Measurements from ENCODE around the gene EML1.

Gene EML1

GRCh38 chr14:99983251-99984015, 190.2 kb downstream of the EML1 start:
- H2BK15ac ChIP-seq (replicated peaks; ENCODE audit: low read depth), result no peak overlapping the region
- H3K23ac ChIP-seq (ENCODE audit: low read length), result no peak overlapping the region
- no peak overlapping the region for H4K5ac ChIP-seq (ENCODE audit: low read length)
- no peak overlapping the region for H3K4me3 ChIP-seq (ENCODE audit: low read length)
- no peak overlapping the region for H3K4me2 ChIP-seq (ENCODE audit: low read length)
- H3K4ac ChIP-seq (ENCODE audit: low read depth, low read length), result no peak overlapping the region
- H4K8ac ChIP-seq (ENCODE audit: low read depth, low read length), result no peak overlapping the region
- no peak overlapping the region for H2BK5ac ChIP-seq (ENCODE audit: low read length)
- no peak overlapping the region for H3K27ac ChIP-seq (ENCODE audit: low read depth, low read length)
- peaks cover 2% of the 10 kb centered on the region for H3K79me1 ChIP-seq (ENCODE audit: low read length)
- no peak for DNase-seq
- H2AK5ac ChIP-seq (ENCODE audit: low read length), result no peak overlapping the region
- no peak overlapping the region for H3K56ac ChIP-seq (ENCODE audit: low read length)
- H3K4me1 ChIP-seq (ENCODE audit: control insufficient read depth, low read depth, low read length), result no peaks in the 10 kb centered on the region
- H3K27me3 ChIP-seq (ENCODE audit: insufficient read depth, low read length, poor library complexity), result no peaks in the 10 kb centered on the region
- H3K9ac ChIP-seq (ENCODE audit: low read length), result no peak overlapping the region
- no peak overlapping the region for H3K18ac ChIP-seq (ENCODE audit: low read length)
- H3K36me3 ChIP-seq (ENCODE audit: control insufficient read depth, insufficient read depth, low read length), result no peaks in the 10 kb centered on the region
- peaks cover 3% of the 10 kb centered on the region for H3K79me2 ChIP-seq (ENCODE audit: control insufficient read depth, insufficient read depth, low read length)
- no CpG with 5 or more reads among the region's 4 CpGs for WGBS (ENCODE audit: extremely low coverage, insufficient coverage, low lambda C conversion rate)
- H2BK120ac ChIP-seq (ENCODE audit: low read depth, low read length), result no peak overlapping the region

GRCh38 chr14:99984036-99984435, 190.8 kb downstream of the EML1 start:
- H3K18ac ChIP-seq (ENCODE audit: low read length), result no peak overlapping the region
- H3K9ac ChIP-seq (ENCODE audit: low read length), result no peak overlapping the region
- no peak overlapping the region for H4K8ac ChIP-seq (ENCODE audit: low read depth, low read length)
- no peak overlapping the region for H3K4ac ChIP-seq (ENCODE audit: low read depth, low read length)
- H2AK5ac ChIP-seq (ENCODE audit: low read length), result no peak overlapping the region
- H3K23ac ChIP-seq (ENCODE audit: low read length), result no peak overlapping the region
- no peaks in the 10 kb centered on the region for H3K4me1 ChIP-seq (ENCODE audit: control insufficient read depth, low read depth, low read length)
- H3K79me2 ChIP-seq (ENCODE audit: control insufficient read depth, insufficient read depth, low read length), result peaks cover 3% of the 10 kb centered on the region
- no peak overlapping the region for H3K4me3 ChIP-seq (ENCODE audit: low read length)
- no peak for DNase-seq
- H2BK15ac ChIP-seq (replicated peaks; ENCODE audit: low read depth), result no peak overlapping the region
- no peak overlapping the region for H4K5ac ChIP-seq (ENCODE audit: low read length)
- no CpG with 5 or more reads among the region's 3 CpGs for WGBS (ENCODE audit: extremely low coverage, insufficient coverage, low lambda C conversion rate)
- no peaks in the 10 kb centered on the region for H3K27me3 ChIP-seq (ENCODE audit: insufficient read depth, low read length, poor library complexity)
- no peak overlapping the region for H3K27ac ChIP-seq (ENCODE audit: low read depth, low read length)
- no peak overlapping the region for H2BK5ac ChIP-seq (ENCODE audit: low read length)
- no peak overlapping the region for H3K56ac ChIP-seq (ENCODE audit: low read length)
- peaks cover 2% of the 10 kb centered on the region for H3K79me1 ChIP-seq (ENCODE audit: low read length)
- H2BK120ac ChIP-seq (ENCODE audit: low read depth, low read length), result no peak overlapping the region
- no peaks in the 10 kb centered on the region for H3K36me3 ChIP-seq (ENCODE audit: control insufficient read depth, insufficient read depth, low read length)
- H3K4me2 ChIP-seq (ENCODE audit: low read length), result no peak overlapping the region

- H2BK5ac ChIP-seq (ENCODE audit: low read length), result no peak overlapping the region
- WGBS (ENCODE audit: extremely low coverage, insufficient coverage, low lambda C conversion rate), result no CpG with 5 or more reads among the region's 2 CpGs
- no peak overlapping the region for H3K56ac ChIP-seq (ENCODE audit: low read length)
- H3K4ac ChIP-seq (ENCODE audit: low read depth, low read length), result no peak overlapping the region
- H3K4me2 ChIP-seq (ENCODE audit: low read length), result no peak overlapping the region
- H3K27ac ChIP-seq (ENCODE audit: low read depth, low read length), result no peak overlapping the region
- no peak overlapping the region for H3K4me3 ChIP-seq (ENCODE audit: low read length)
- no peak overlapping the region for H4K8ac ChIP-seq (ENCODE audit: low read depth, low read length)
- H3K27me3 ChIP-seq (ENCODE audit: insufficient read depth, low read length, poor library complexity), result no peaks in the 10 kb centered on the region
- no peaks in the 10 kb centered on the region for H3K36me3 ChIP-seq (ENCODE audit: control insufficient read depth, insufficient read depth, low read length)
- H2BK15ac ChIP-seq (replicated peaks; ENCODE audit: low read depth), result no peak overlapping the region
- no peaks in the 10 kb centered on the region for H3K4me1 ChIP-seq (ENCODE audit: control insufficient read depth, low read depth, low read length)
- peaks cover 3% of the 10 kb centered on the region for H3K79me2 ChIP-seq (ENCODE audit: control insufficient read depth, insufficient read depth, low read length)
- no peak overlapping the region for H2BK120ac ChIP-seq (ENCODE audit: low read depth, low read length)
- H3K18ac ChIP-seq (ENCODE audit: low read length), result no peak overlapping the region
- peaks cover 2% of the 10 kb centered on the region for H3K79me1 ChIP-seq (ENCODE audit: low read length)
- DNase-seq, result no peak
- H4K5ac ChIP-seq (ENCODE audit: low read length), result no peak overlapping the region
- H3K23ac ChIP-seq (ENCODE audit: low read length), result no peak overlapping the region
- H3K9ac ChIP-seq (ENCODE audit: low read length), result no peak overlapping the region
- no peak overlapping the region for H2AK5ac ChIP-seq (ENCODE audit: low read length)
These were observed 193.2 kb downstream of the EML1 start for GRCh38 chr14:99986396-99986795.

GRCh38 chr14:99989032-99989431, 195.8 kb downstream of the EML1 start:
- no peak overlapping the region for H3K27ac ChIP-seq (ENCODE audit: low read depth, low read length)
- H4K8ac ChIP-seq (ENCODE audit: low read depth, low read length), result no peak overlapping the region
- no peaks in the 10 kb centered on the region for H3K27me3 ChIP-seq (ENCODE audit: insufficient read depth, low read length, poor library complexity)
- H3K4me2 ChIP-seq (ENCODE audit: low read length), result no peak overlapping the region
- H2BK5ac ChIP-seq (ENCODE audit: low read length), result no peak overlapping the region
- H3K4me1 ChIP-seq (ENCODE audit: control insufficient read depth, low read depth, low read length), result no peaks in the 10 kb centered on the region
- peaks cover 2% of the 10 kb centered on the region for H3K79me2 ChIP-seq (ENCODE audit: control insufficient read depth, insufficient read depth, low read length)
- H2AK5ac ChIP-seq (ENCODE audit: low read length), result no peak overlapping the region
- no peak overlapping the region for H3K4ac ChIP-seq (ENCODE audit: low read depth, low read length)
- peaks cover 2% of the 10 kb centered on the region for H3K79me1 ChIP-seq (ENCODE audit: low read length)
- DNase-seq, result no peak
- H2BK120ac ChIP-seq (ENCODE audit: low read depth, low read length), result no peak overlapping the region
- no peak overlapping the region for H4K5ac ChIP-seq (ENCODE audit: low read length)
- H3K56ac ChIP-seq (ENCODE audit: low read length), result no peak overlapping the region
- no peak overlapping the region for H3K4me3 ChIP-seq (ENCODE audit: low read length)
- H3K9ac ChIP-seq (ENCODE audit: low read length), result no peak overlapping the region
- no peak overlapping the region for H3K18ac ChIP-seq (ENCODE audit: low read length)
- H3K23ac ChIP-seq (ENCODE audit: low read length), result no peak overlapping the region
- no peaks in the 10 kb centered on the region for H3K36me3 ChIP-seq (ENCODE audit: control insufficient read depth, insufficient read depth, low read length)
- WGBS (ENCODE audit: extremely low coverage, insufficient coverage, low lambda C conversion rate), result no CpG with 5 or more reads among the region's 3 CpGs
- H2BK15ac ChIP-seq (replicated peaks; ENCODE audit: low read depth), result no peak overlapping the region

GRCh38 chr14:99990268-99991170, 197.3 kb downstream of the EML1 start:
- no peak overlapping the region for H3K18ac ChIP-seq (ENCODE audit: low read length)

More at GRCh38 chr14:99990268-99991170, 197.3 kb downstream of the EML1 start:
- Histone ChIP-seq H3K4me2 (ENCODE audit: low read length) (no peak overlapping the region), H2AK5ac (ENCODE audit: low read length) (no peak overlapping the region), H4K8ac (ENCODE audit: low read depth, low read length) (no peak overlapping the region), H3K27ac (ENCODE audit: low read depth, low read length) (no peak overlapping the region), H2BK5ac (ENCODE audit: low read length) (no peak overlapping the region), H3K23ac (ENCODE audit: low read length) (no peak overlapping the region), H2BK120ac (ENCODE audit: low read depth, low read length) (no peak overlapping the region), H3K56ac (ENCODE audit: low read length) (no peak overlapping the region), H3K4me3 (ENCODE audit: low read length) (no peak overlapping the region), H3K36me3 (ENCODE audit: control insufficient read depth, insufficient read depth, low read length) (no peaks in the 10 kb centered on the region), H3K9ac (ENCODE audit: low read length) (no peak overlapping the region), H3K4me1 (ENCODE audit: control insufficient read depth, low read depth, low read length) (no peaks in the 10 kb centered on the region), H3K79me2 (ENCODE audit: control insufficient read depth, insufficient read depth, low read length) (no peaks in the 10 kb centered on the region), H4K5ac (ENCODE audit: low read length) (no peak overlapping the region), H2BK15ac (replicated peaks; ENCODE audit: low read depth) (no peak overlapping the region), H3K4ac (ENCODE audit: low read depth, low read length) (no peak overlapping the region), H3K79me1 (ENCODE audit: low read length) (peaks cover 2% of the 10 kb centered on the region), H3K27me3 (ENCODE audit: insufficient read depth, low read length, poor library complexity) (no peaks in the 10 kb centered on the region)
- no peak for DNase-seq
- WGBS (ENCODE audit: extremely low coverage, insufficient coverage, low lambda C conversion rate), result 100% methylated on average over 1 of the region's 7 CpGs
